ENCODE measurements around the gene DDX50. TPM values are rescaled to one million over a fixed set of nuclear protein-coding genes. Genes with fewer than 3 reads are reported as not detected.
A peak's percentile ranks its signal among the peaks of the same experiment; 100 is the strongest.

The DDX50 gene
- total RNA-seq, 1 donor from 2014 or later, result 41.4 TPM

GRCh38 chr10:68899186-68899745, 1.8 kb upstream of the DDX50 start:
- peak overlapping the region; percentile 99 for H3K27ac Mint-ChIP-seq (ENCODE audit: unreplicated experiment)

GRCh38 chr10:68900427-68901104, 549 bp upstream of the DDX50 start:
- peaks cover 6% of the 10 kb centered on the region for H3K36me3 Mint-ChIP-seq (ENCODE audit: unreplicated experiment)
- H3K4me1 Mint-ChIP-seq (ENCODE audit: unreplicated experiment), result peaks cover 26% of the 10 kb centered on the region
- no peaks in the 10 kb centered on the region for H3K27me3 Mint-ChIP-seq (ENCODE audit: unreplicated experiment)
- peak overlapping the region; percentile 98 for H3K4me3 Mint-ChIP-seq (ENCODE audit: unreplicated experiment)
- peak overlapping the region; percentile 99 for H3K27ac Mint-ChIP-seq (ENCODE audit: unreplicated experiment)
- H3K9me3 Mint-ChIP-seq (ENCODE audit: unreplicated experiment), result no peaks in the 10 kb centered on the region
- no peak for DNase-seq (ENCODE audit: extremely low spot score, unreplicated experiment)
- TF ChIP-seq CTCF (IDR thresholded peaks at IDR 0.05), result no peak

More at GRCh38 chr10:68899186-68899745, 1.8 kb upstream of the DDX50 start:
- H3K9me3 Mint-ChIP-seq (ENCODE audit: unreplicated experiment), result no peaks in the 10 kb centered on the region
- H3K4me3 Mint-ChIP-seq (ENCODE audit: unreplicated experiment), result peak overlapping the region; percentile 6
- peaks cover 24% of the 10 kb centered on the region for H3K4me1 Mint-ChIP-seq (ENCODE audit: unreplicated experiment)
- DNase-seq (ENCODE audit: extremely low spot score, unreplicated experiment), result no peak
- TF ChIP-seq CTCF (IDR thresholded peaks at IDR 0.05), result no peak
- peaks cover 6% of the 10 kb centered on the region for H3K36me3 Mint-ChIP-seq (ENCODE audit: unreplicated experiment)
- H3K27me3 Mint-ChIP-seq (ENCODE audit: unreplicated experiment), result no peaks in the 10 kb centered on the region

- no peak for DNase-seq (ENCODE audit: extremely low spot score, unreplicated experiment)
- H3K4me3 Mint-ChIP-seq (ENCODE audit: unreplicated experiment), result peak overlapping the region; percentile 98
- H3K9me3 Mint-ChIP-seq (ENCODE audit: unreplicated experiment), result no peaks in the 10 kb centered on the region
- peaks cover 26% of the 10 kb centered on the region for H3K4me1 Mint-ChIP-seq (ENCODE audit: unreplicated experiment)
- TF ChIP-seq CTCF (IDR thresholded peaks at IDR 0.05), result no peak
- peaks cover 16% of the 10 kb centered on the region for H3K36me3 Mint-ChIP-seq (ENCODE audit: unreplicated experiment)
- no peaks in the 10 kb centered on the region for H3K27me3 Mint-ChIP-seq (ENCODE audit: unreplicated experiment)
- peak overlapping the region; percentile 75 for H3K27ac Mint-ChIP-seq (ENCODE audit: unreplicated experiment)
Measured at GRCh38 chr10:68902382-68902781, 1.3 kb downstream of the DDX50 start.

- no peak for DNase-seq (ENCODE audit: extremely low spot score, unreplicated experiment)
- H3K27me3 Mint-ChIP-seq (ENCODE audit: unreplicated experiment), result no peaks in the 10 kb centered on the region
Measured at GRCh38 chr10:68924593-68924992, 23.5 kb downstream of the DDX50 start.

More at GRCh38 chr10:68924593-68924992, 23.5 kb downstream of the DDX50 start:
- Mint-ChIP-seq H3K27ac (ENCODE audit: unreplicated experiment) (peak overlapping the region; percentile 45), H3K36me3 (ENCODE audit: unreplicated experiment) (peaks cover 22% of the 10 kb centered on the region), H3K4me1 (ENCODE audit: unreplicated experiment) (peaks cover 12% of the 10 kb centered on the region), H3K4me3 (ENCODE audit: unreplicated experiment) (no peak overlapping the region), H3K9me3 (ENCODE audit: unreplicated experiment) (no peaks in the 10 kb centered on the region)
- TF ChIP-seq CTCF (IDR thresholded peaks at IDR 0.05), result no peak

Measured in osteocyte (in vitro differentiated cells).